Heart right ventricle (tissue), 16 donors: ENCODE data around the gene PRKAR1B. TPM values are rescaled to one million over a fixed set of nuclear protein-coding genes. Genes with fewer than 3 reads are reported as not detected.
A peak's percentile ranks its signal among the peaks of the same experiment; 100 is the strongest.

Experiments
- ATAC-seq, 8 donors: fragments of 200-7000 bp; cut with Tn5 transposase; one replicate each; pipeline ENCODE4 v1.9.1; 2020; ENCODE audit warnings: mild to moderate bottlenecking in 8 of 8, moderate library complexity in 8 of 8, moderate number of reproducible peaks in 1 of 8
- DNase-seq, 2 donors: peaks; one replicate each; pipeline ENCODE4 v3.0.0-alpha.2; 2020
- H3K27ac ChIP-seq, 10 donors: fragments of 200-600 bp; sonication (generic) in 2 of 10; one replicate each; pipeline versions ENCODE4 v1.5.0 to v1.8.0; 2020 to 2022; ENCODE audit warnings: mild to moderate bottlenecking in 3 of 10
- H3K27me3 ChIP-seq, 7 donors: fragments of 200-600 bp; one replicate each; pipeline ENCODE4 v1.8.0; 2021 to 2022; ENCODE audit warnings: mild to moderate bottlenecking in 2 of 7
- H3K36me3 ChIP-seq, 9 donors: fragments of 200-600 bp; sonication (generic) in 1 of 9; one replicate each; pipeline versions ENCODE4 v1.5.0 to v1.8.0; 2020 to 2022; ENCODE audit warnings: mild to moderate bottlenecking in 2 of 9
- H3K4me1 ChIP-seq, 9 donors: fragments of 200-600 bp; sonication (generic) in 1 of 9; one replicate each; pipeline versions ENCODE4 v1.5.0 to v1.8.0; 2020 to 2022; ENCODE audit warnings: mild to moderate bottlenecking in 4 of 9
- H3K4me3 ChIP-seq, 10 donors: fragments of 200-600 bp; sonication (generic) in 2 of 10; one replicate each; pipeline versions ENCODE4 v1.5.0 to v1.8.0; 2020 to 2022; ENCODE audit warnings: mild to moderate bottlenecking in 7 of 10, moderate library complexity in 2 of 10
- H3K9me3 ChIP-seq, 11 donors: fragments of 200-600 bp in 10 of 11; sonication (generic) in 2 of 11; one replicate each; pipeline versions ENCODE4 v1.5.0 to v1.8.0; 2013 to 2022; ENCODE audit warnings: mild to moderate bottlenecking in 2 of 11, control low read depth in 1 of 11, moderate library complexity in 1 of 11
- WGBS, 2 donors: extraction: QIAGEN DNeasy Blood & Tissue Kit; methylation state at CpG; one replicate each; pipeline ENCODE4 v1.1.7; 2013; ENCODE audit warnings: inconsistent platforms in 1 of 2; 5-methylcytosine and 5-hydroxymethylcytosine counted together
- intact Hi-C, 10 donors: fragments of 100-400 bp; cut with DNase I; formaldehyde crosslinking; loops; one replicate each; pipeline versions ENCODE4 v1.11.1 to v1.14.2; 2022
- polyA plus RNA-seq, 2 donors: library from polyadenylated mRNA; stranded (reverse); fragments of 200-250 nt; gene quantifications; one replicate each; pipeline ENCODE4 v1.2.3, GENCODE V29; 2013
- total RNA-seq, 10 donors: library from RNA; stranded (reverse); fragmentation: NEBNext Ultra II Directional in 3 of 10; extraction: Animal tissue kit (Norgen Biotek cat#: 25700) in 3 of 10; gene quantifications; one replicate each; pipeline versions ENCODE4 v1.2.1 to v1.2.4, GENCODE V29; 2021 to 2023
- TF ChIP-seq, protein P1 (sequence below), 9 donors: fragments of 200-600 bp; sonication (generic) in 2 of 9; IDR thresholded peaks; one replicate each; pipeline versions ENCODE4 v1.5.0 to v1.8.0; 2021 to 2022; ENCODE audit warnings: antibody characterized with exemption in 9 of 9, mild to moderate bottlenecking in 5 of 9, moderate library complexity in 1 of 9
- donor health status: Arrhythmogenic right ventricular cardiomyopathy.
- donor health status: ischemic (EF 13 %, LVEDD 7.1; RV severe dilation, severe dysfunction).
- donor health status: healthy with polysubstance abuse.
- donor health status: DM: no; HTN: yes; CAD: no.
- donor health status: DM: no; HTN: no; CAD: no.
- donor health status: ischemic (EF 25% LVEDD 6.9; RV normal size, moderate dysfunction).
- donor health status: ischemic (EF 25% LVEDD 5.7; RV mildly dilated, moderate dysfunction).
- donor health status: healthy.
- donor health status: DM: yes; HTN: yes; CAD: no.
- donor health status: Ischemic cardiomyopathy.
- donor health status: ischemic (EF 35%, LVEDD 5.7; RV mildly dilated, moderate dysfunction).
- donor health status: nonischemic (EF 11% LVEDD 7.7; RV severe dilation, severe dysfunction).
- donor health status: DM: yes; HTN: yes; CAD: no.
- donor health status: PGD.
- donor health status: ischemic (EF 29% LVEDD 5.4; RV normal size, mild dysfunction).
- donor health status: nonischemic (EF 23%, LVEDD 6.1; RV moderate dilation, normal function).

The PRKAR1B gene
- total and polyA plus RNA-seq, 12 donors: 5.0 to 24.5 (median 20.6) TPM

- Histone ChIP-seq H3K4me3 (peak overlapping the region in 1 of 10 donors; percentile 15), H3K4me1 (peaks cover 9 to 45% (median 32%) of the 10 kb centered on the region in 9 donors), H3K9me3 (peaks cover 0 to 15% (median 10%) of the 10 kb centered on the region in 11 donors), H3K27me3 (no peaks in the 10 kb centered on the region), H3K27ac (peak overlapping the region; percentile 58 to 94 (median 88)), H3K36me3 (peaks cover 0 to 44% (median 4%) of the 10 kb centered on the region in 9 donors)
- ATAC-seq: peak; percentile 53 to 87 (median 79)
- intact Hi-C loops: loop anchor here in 7 of 10 donors (2.0 to 10.0 kb wide), 10 partner anchors 42 to 408 kb away; partner anchors contain the start of gene PDGFA (in 3 of the 7)
- 59 to 69% methylated on average over 23 of the region's 23 CpGs for WGBS, 2 donors
- no peak for DNase-seq
- TF ChIP-seq, protein P1, sequence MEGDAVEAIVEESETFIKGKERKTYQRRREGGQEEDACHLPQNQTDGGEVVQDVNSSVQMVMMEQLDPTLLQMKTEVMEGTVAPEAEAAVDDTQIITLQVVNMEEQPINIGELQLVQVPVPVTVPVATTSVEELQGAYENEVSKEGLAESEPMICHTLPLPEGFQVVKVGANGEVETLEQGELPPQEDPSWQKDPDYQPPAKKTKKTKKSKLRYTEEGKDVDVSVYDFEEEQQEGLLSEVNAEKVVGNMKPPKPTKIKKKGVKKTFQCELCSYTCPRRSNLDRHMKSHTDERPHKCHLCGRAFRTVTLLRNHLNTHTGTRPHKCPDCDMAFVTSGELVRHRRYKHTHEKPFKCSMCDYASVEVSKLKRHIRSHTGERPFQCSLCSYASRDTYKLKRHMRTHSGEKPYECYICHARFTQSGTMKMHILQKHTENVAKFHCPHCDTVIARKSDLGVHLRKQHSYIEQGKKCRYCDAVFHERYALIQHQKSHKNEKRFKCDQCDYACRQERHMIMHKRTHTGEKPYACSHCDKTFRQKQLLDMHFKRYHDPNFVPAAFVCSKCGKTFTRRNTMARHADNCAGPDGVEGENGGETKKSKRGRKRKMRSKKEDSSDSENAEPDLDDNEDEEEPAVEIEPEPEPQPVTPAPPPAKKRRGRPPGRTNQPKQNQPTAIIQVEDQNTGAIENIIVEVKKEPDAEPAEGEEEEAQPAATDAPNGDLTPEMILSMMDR (IDR thresholded peaks at IDR 0.05): no peak
These were observed 3.7 kb upstream of the PRKAR1B start for GRCh38 chr7:730501-731439.

DNA sequence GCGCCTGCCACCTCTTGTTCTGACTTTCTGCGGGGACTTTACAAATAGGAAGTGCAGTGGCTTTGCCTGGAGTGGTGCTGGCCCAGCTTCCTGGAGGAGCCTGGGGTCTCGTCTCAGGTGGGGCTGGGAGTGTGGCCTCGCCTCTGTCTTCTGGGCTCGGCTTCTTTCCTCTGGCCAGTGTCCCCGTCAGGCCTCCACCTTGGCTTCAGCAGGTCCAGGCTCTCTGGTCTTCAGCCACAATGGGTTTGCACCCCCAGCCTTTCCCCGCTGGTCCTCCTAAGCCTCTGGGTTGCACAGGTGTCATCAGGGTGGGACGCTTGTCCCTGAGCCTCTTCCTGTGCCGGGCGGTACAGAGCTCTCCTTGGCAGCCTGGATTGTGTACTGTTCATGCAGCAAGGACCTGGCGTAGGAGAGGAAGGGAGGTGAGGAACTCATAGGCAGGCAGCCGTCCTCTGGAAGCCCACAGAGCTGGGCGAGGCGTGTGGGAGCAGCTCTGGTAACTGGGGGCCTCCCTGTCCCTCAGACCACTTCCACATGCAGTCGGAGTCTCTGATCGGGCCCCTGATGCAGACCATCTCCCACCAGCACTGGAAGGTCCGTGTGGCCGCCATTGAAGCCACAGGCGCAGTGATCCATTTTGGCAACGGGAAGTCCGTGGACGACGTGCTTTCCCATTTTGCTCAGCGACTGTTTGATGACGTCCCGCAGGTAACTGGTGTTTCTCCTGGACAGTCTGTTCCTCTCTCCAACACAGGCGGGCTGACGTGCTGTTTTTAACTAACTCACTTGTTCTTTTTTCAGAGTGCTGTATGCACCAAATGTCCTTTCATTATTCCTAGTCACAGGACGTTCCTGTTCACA lies 2.3 kb upstream of the PRKAR1B start:
- 91 to 92% methylated on average over 29 of the region's 29 CpGs for WGBS, 2 donors
- TF ChIP-seq, protein P1 (IDR thresholded peaks at IDR 0.05): no peak
- peak overlapping the region in 2 of 10 donors; percentile 90 to 94 for H3K27ac ChIP-seq
- no peak for ATAC-seq
- no peak overlapping the region for H3K4me3 ChIP-seq
- intact Hi-C loops: loop anchor here in 3 of 10 donors (5.0 to 10.0 kb wide), 3 partner anchors 62 to 215 kb away; partner anchors contain the start of gene PDGFA (in 2 of the 3)
- peaks cover 0 to 10% (median 7%) of the 10 kb centered on the region in 11 donors for H3K9me3 ChIP-seq
- peaks cover 0 to 44% (median 0%) of the 10 kb centered on the region in 9 donors for H3K36me3 ChIP-seq
- H3K27me3 ChIP-seq: no peaks in the 10 kb centered on the region
- DNase-seq: no peak
- peaks cover 9 to 46% (median 32%) of the 10 kb centered on the region in 9 donors for H3K4me1 ChIP-seq

DNA sequence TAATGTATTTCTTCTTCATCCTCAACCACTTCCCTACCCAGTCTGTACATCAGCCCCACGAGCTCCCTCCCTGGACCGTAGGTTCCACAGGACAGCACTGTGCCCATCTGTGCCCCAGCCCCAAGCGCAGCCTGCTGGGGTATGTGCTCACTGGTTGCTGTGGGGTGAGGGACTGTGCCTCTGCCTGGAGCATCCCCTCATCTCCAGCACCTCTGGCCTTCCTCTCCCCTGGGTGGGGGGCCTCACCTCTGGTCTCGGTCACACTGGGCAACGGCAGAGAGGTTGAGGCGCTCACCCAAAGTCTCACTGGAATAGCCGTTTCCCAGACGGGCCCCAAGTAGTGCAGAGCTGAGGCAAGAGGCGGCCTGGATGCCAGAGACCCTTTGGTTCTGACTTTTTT lies 1.5 kb upstream of the PRKAR1B start:
- H3K4me1 ChIP-seq: peaks cover 9 to 46% (median 32%) of the 10 kb centered on the region in 9 donors
- WGBS, 2 donors: 84% methylated on average over 9 of the region's 9 CpGs
- no peak overlapping the region for H3K27ac ChIP-seq
- ATAC-seq (no peak), DNase-seq (no peak)
- TF ChIP-seq, protein P1 (IDR thresholded peaks at IDR 0.05): no peak
- H3K27me3 ChIP-seq: no peaks in the 10 kb centered on the region
- peaks cover 0 to 2% (median 0%) of the 10 kb centered on the region in 11 donors for H3K9me3 ChIP-seq
- peak overlapping the region in 2 of 10 donors; percentile 66 to 67 for H3K4me3 ChIP-seq
- intact Hi-C loops: loop anchor here in 3 of 10 donors (5.0 to 10.0 kb wide), 3 partner anchors 61 to 214 kb away; partner anchors contain the start of gene PDGFA (in 2 of the 3)
- H3K36me3 ChIP-seq: peaks cover 0 to 39% (median 0%) of the 10 kb centered on the region in 9 donors
